GM12878 (cell line): ENCODE data around the gene OR1F1. TPM values are rescaled to one million over a fixed set of nuclear protein-coding genes. Genes with fewer than 3 reads are reported as not detected.

Experiments used
- ATAC-seq: fragments of 200-7000 bp; cut with Tn5 transposase; 3 replicates; pipeline ENCODE4 v1.9.1; 2020; ENCODE audit warnings: mild to moderate bottlenecking, moderate library complexity
- BruUV-seq: library from RNA; stranded (reverse); fragments of 400-500 nt; replicated peaks from 2 replicates; lab custom pipeline; 2021; lab: Mats Ljungman, UMichigan
- CTCF ChIA-PET: fragments of 300-600 bp; sonication (Branson Sonifier 250); formaldehyde crosslinking; extraction: SDS; loops from one replicate; lab custom pipeline; 2021; ENCODE audit warnings: inconsistent platforms; lab: Yijun Ruan, JAX
- POLR2A ChIA-PET: fragments of 350-600 bp; formaldehyde crosslinking; extraction: SDS; loops from one replicate; lab custom pipeline; 2021; ENCODE audit warnings: inconsistent platforms; lab: Charles Lee
- RAD21 ChIA-PET: fragments of 300-600 bp; sonication (Branson Sonifier 250); formaldehyde crosslinking; loops from one replicate; lab custom pipeline; 2023; ENCODE audit warnings: antibody characterized with exemption; ENCODE audit not compliant: unreplicated experiment; lab: Charles Lee
- SMC1A ChIA-PET: fragments of 300-600 bp; sonication (Branson Sonifier 250); formaldehyde crosslinking; loops from one replicate; lab custom pipeline; 2023; ENCODE audit not compliant: unreplicated experiment, uncharacterized antibody; lab: Charles Lee
- DNase-seq: peaks from one replicate; pipeline ENCODE4 v3.0.0-alpha.2; 2011; ENCODE audit warnings: low read depth, low spot score
- FAIRE-seq: peaks from 3 replicates; lab custom pipeline; 2011; peaks lifted over from hg19 to GRCh38; lab: Jason Lieb, UNC
- H2AFZ ChIP-seq: 2 replicates; pipeline ENCODE4 v1.6.0; 2011; ENCODE audit warnings: low read depth, low read length, control low read depth; ENCODE audit not compliant: control insufficient read depth
- H3K27ac ChIP-seq: 2 replicates; pipeline ENCODE4 v1.5.1; 2011; ENCODE audit warnings: control low read depth; ENCODE audit not compliant: control insufficient read depth, insufficient read depth
- H3K27me3 ChIP-seq, 2 experiments: replicated peaks in 1 of 2; 2 replicates each; pipeline versions ENCODE4 v1.6.0 to v1.6.1; 2011; ENCODE audit warnings: low read length in 1 of 2; ENCODE audit not compliant: control insufficient read depth in 2 of 2, insufficient read depth in 2 of 2
- H3K36me3 ChIP-seq, 2 experiments: 2 replicates each; pipeline ENCODE4 v1.5.1; 2011; ENCODE audit warnings: low read length in 1 of 2; ENCODE audit not compliant: control insufficient read depth in 2 of 2, insufficient read depth in 2 of 2
- H3K4me1 ChIP-seq: 2 replicates; pipeline ENCODE4 v1.6.1; 2011; ENCODE audit warnings: mild to moderate bottlenecking, low read length, moderate library complexity, mixed read lengths; ENCODE audit not compliant: control insufficient read depth, insufficient read depth
- H3K4me2 ChIP-seq: 2 replicates; pipeline ENCODE4 v1.6.0; 2011; ENCODE audit warnings: control low read depth; ENCODE audit not compliant: control insufficient read depth, insufficient read depth
- H3K4me3 ChIP-seq: fragments of 200-600 bp; sonication (generic); 2 replicates; pipeline ENCODE4 v1.5.1; 2016
- H3K79me2 ChIP-seq: 2 replicates; pipeline ENCODE4 v1.6.0; 2011; ENCODE audit warnings: low read length; ENCODE audit not compliant: control insufficient read depth, insufficient read depth
- H3K9ac ChIP-seq: 2 replicates; pipeline ENCODE4 v1.8.0; 2011; ENCODE audit warnings: low read length, control low read depth, mixed read lengths; ENCODE audit not compliant: control insufficient read depth, insufficient read depth
- H3K9me3 ChIP-seq: replicated peaks from 3 replicates; pipeline ENCODE4 v1.5.1; 2011; ENCODE audit warnings: mild to moderate bottlenecking, low read length; ENCODE audit not compliant: control insufficient read depth, insufficient read depth
- H4K20me1 ChIP-seq: 2 replicates; pipeline ENCODE4 v1.6.0; 2011; ENCODE audit not compliant: control insufficient read depth, insufficient read depth
- BHLHE40 ChIP-seq, 2 experiments: fragments of 450-650 bp in 1 of 2; IDR thresholded peaks; 2 replicates each; pipeline ENCODE4 v1.6.1; 2011 to 2017; ENCODE audit warnings: low read depth in 2 of 2, borderline replicate concordance in 1 of 2, improper control_type of control experiment in 1 of 2, low read length in 1 of 2, mild to moderate bottlenecking in 1 of 2
- BMI1 ChIP-seq: fragments of 450-650 bp; IDR thresholded peaks from 2 replicates; pipeline ENCODE4 v1.6.1; 2016; ENCODE audit warnings: mild to moderate bottlenecking, moderate library complexity, borderline replicate concordance
- CBX3 ChIP-seq: fragments of 200-600 bp; sonication (generic); IDR thresholded peaks from 2 replicates; pipeline ENCODE4 v1.6.1; 2016; ENCODE audit warnings: low read depth, borderline replicate concordance
- CHD1 ChIP-seq: IDR thresholded peaks from 2 replicates; pipeline ENCODE4 v1.6.1; 2012; ENCODE audit warnings: low read depth, low read length, improper control_type of control experiment
- CREM ChIP-seq: IDR thresholded peaks from 2 replicates; pipeline ENCODE4 v1.6.1; 2014; ENCODE audit warnings: antibody characterized with exemption, low read depth
- E2F8 ChIP-seq: fragments of 450-650 bp; IDR thresholded peaks from 2 replicates; pipeline ENCODE4 v1.6.1; 2018; ENCODE audit warnings: mild to moderate bottlenecking, low read depth, moderate library complexity; ENCODE audit not compliant: partially characterized antibody
- EP300 ChIP-seq, 2 experiments: fragments of 150-350 bp in 1 of 2; IDR thresholded peaks; 2 replicates each; pipeline ENCODE4 v1.6.1; 2011 to 2012; ENCODE audit warnings: low read depth in 2 of 2, low read length in 2 of 2, borderline replicate concordance in 1 of 2, improper control_type of control experiment in 1 of 2, inconsistent platforms in 1 of 2; ENCODE audit not compliant: control insufficient read depth in 1 of 2
- ESRRA ChIP-seq: IDR thresholded peaks from 2 replicates; pipeline ENCODE4 v1.6.1; 2012; ENCODE audit warnings: mild to moderate bottlenecking, low read length, improper control_type of control experiment
- HDAC6 ChIP-seq: fragments of 200-600 bp; sonication (generic); IDR thresholded peaks from one replicate; pipeline ENCODE4 v1.8.0; 2017; ENCODE audit warnings: antibody characterized with exemption; ENCODE audit not compliant: unreplicated experiment
- JUND ChIP-seq: IDR thresholded peaks from 2 replicates; pipeline ENCODE4 v1.6.1; 2012; ENCODE audit warnings: low read depth, mild to moderate bottlenecking, low read length, improper control_type of control experiment, moderate library complexity
- MTA2 ChIP-seq: fragments of 450-650 bp; IDR thresholded peaks from 2 replicates; pipeline ENCODE4 v1.6.1; 2016; ENCODE audit warnings: low read depth, mild to moderate bottlenecking, moderate library complexity
- NR2C1 ChIP-seq: fragments of 450-650 bp; IDR thresholded peaks from 2 replicates; pipeline ENCODE4 v1.6.1; 2017; ENCODE audit warnings: antibody characterized with exemption, mild to moderate bottlenecking, moderate library complexity
- SMAD5 ChIP-seq: IDR thresholded peaks from 2 replicates; pipeline ENCODE4 v1.6.1; 2016; ENCODE audit warnings: antibody characterized with exemption, low read depth
- SREBF2 ChIP-seq: IDR thresholded peaks from 2 replicates; pipeline ENCODE4 v1.6.1; 2012; ENCODE audit warnings: mild to moderate bottlenecking, low read length
- ZBTB11 ChIP-seq: fragments of 450-650 bp; formaldehyde crosslinking; IDR thresholded peaks from 2 replicates; pipeline ENCODE4 v1.5.0; 2022; ENCODE audit warnings: mild to moderate bottlenecking, missing genetic modification characterization
- WGBS: methylation state at CpG from one replicate; pipeline ENCODE4 v1.1.6; 2016; ENCODE audit warnings: low lambda C conversion rate; ENCODE audit not compliant: insufficient replicate concordance, insufficient coverage; ENCODE audit errors: missing lambda C conversion rate; 5-methylcytosine and 5-hydroxymethylcytosine counted together
- in situ Hi-C: fragments of 300-500 bp; cut with MboI; formaldehyde crosslinking; loops from 9 replicates; pipeline ENCODE4 v1.14.3; 2018; ENCODE audit warnings: mixed read lengths
- intact Hi-C: fragments of 100-400 bp; cut with micrococcal nuclease; formaldehyde crosslinking; loops from one replicate; pipeline ENCODE4 v1.14.2; 2022; ENCODE audit not compliant: unreplicated experiment
- polyA plus RNA-seq, 11 experiments: library from polyadenylated mRNA; depleted of rRNA in 4 of 11; unstranded in 6 of 11; stranded (reverse) in 5 of 11; fragments of >200 nt; fragmentation: Nextera tagmentation in 4 of 11; fragmentation: Illumina TruSeq in 1 of 11; extraction: Ambion mirVana in 4 of 11; extraction: Trizol in 1 of 11; gene quantifications; 1 replicate in 1 of 11; 2 replicates in 10 of 11; pipeline versions ENCODE4 v1.2.1 to v1.2.3, GENCODE V29; 2011 to 2016; ENCODE audit warnings: inconsistent platforms in 2 of 11, missing spikeins in 2 of 11, low read depth in 1 of 11
- total RNA-seq, 4 experiments: library from RNA; depleted of rRNA in 3 of 4; stranded (reverse); fragments of >200 nt in 3 of 4; fragmentation: Illumina TruSeq in 1 of 4; extraction: Trizol in 1 of 4; gene quantifications; 2 replicates each; pipeline versions ENCODE4 v1.2.1 to v1.2.3, GENCODE V29; 2013 to 2021

Gene OR1F1
- total and polyA plus RNA-seq, 10 of the 15 experiments (the other 5 are each of a cell fraction or from before 2014, with no cell fraction given), result 0.10 to 0.14 (median 0.12) TPM; not detected in 7

GRCh38 chr16:3158510-3159314, 29.3 kb upstream of the OR1F1 start (continued):
- TF ChIP-seq CHD1 (no peak), SMAD5 (no peak), JUND (no peak), ESRRA (no peak), E2F8 (no peak)

DNA sequence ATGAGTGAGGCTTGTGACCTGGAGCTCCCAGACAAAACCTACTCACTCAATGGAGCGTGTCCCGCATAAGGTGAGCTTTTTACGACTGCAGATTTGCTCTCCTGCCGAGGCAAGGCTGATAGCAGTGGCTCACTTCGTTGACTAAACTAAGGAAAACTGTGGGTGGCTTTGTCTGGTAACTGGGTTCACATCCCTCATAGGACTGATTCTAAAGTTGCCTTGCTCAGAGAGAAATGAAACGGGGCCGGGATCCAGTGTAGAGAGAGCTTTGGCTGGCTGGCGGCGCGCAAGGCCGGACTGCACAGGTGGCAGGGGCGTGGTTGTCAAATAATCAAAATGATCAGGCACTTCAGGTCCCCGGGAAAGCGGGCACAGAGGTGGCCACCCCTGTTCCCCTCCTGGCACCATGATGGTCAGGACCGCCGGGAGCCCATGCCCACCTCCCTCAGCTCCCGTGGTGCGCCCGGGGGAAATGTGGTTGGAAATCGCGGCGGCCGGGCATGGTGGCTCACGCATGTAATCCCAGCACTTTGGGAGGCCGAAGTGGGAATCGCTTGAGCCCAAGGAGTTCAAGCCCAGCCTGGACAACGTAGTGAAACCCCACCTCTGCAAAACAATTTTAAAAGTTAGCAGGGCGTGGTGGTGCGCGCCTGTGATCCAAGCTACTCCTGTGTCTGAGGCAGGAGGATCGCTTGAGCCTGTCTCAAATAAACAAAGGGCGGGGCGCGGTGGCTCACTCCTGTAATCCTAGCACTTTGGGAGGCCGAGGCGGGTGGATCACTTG, 26.6 kb upstream of the OR1F1 start:
- Histone ChIP-seq H2AFZ (no peak overlapping the region), H3K4me3 (no peak overlapping the region), H3K9me3 (no peaks in the 10 kb centered on the region; the same call in 2 of the 3 replicates), H3K9ac (no peak overlapping the region), H3K4me1 (peaks cover 17% of the 10 kb centered on the region), H3K36me3 (no peaks in the 10 kb centered on the region), H3K27ac (no peak overlapping the region), H4K20me1 (no peaks in the 10 kb centered on the region), H3K27me3 (peaks cover 0 to 2% of the 10 kb centered on the region in 2 experiments; a peak in 1 of 4 replicates), H3K79me2 (no peaks in the 10 kb centered on the region), H3K4me2 (no peak overlapping the region)
- CTCF ChIA-PET, result interaction anchor here (1.1 to 1.3 kb wide), 2 partner anchors 103 to 134 kb away, joined by 4 read pairs; no protein-coding TSS in a partner anchor
- RAD21 ChIA-PET, result no interaction called here
- FAIRE-seq (no peak), DNase-seq (no peak), ATAC-seq (no peak)
- BruUV-seq, result no TSS peak
- SMC1A ChIA-PET, result no interaction called here
- intact Hi-C loops (no loop called here), in situ Hi-C loops (no loop called here)
- POLR2A ChIA-PET, result interaction anchor here (0.7 kb wide), 1 partner anchor 58 kb away, joined by 4 read pairs; no protein-coding TSS in a partner anchor
- 64% methylated on average over 35 of the region's 36 CpGs for WGBS
- TF ChIP-seq NR2C1 (no peak), EP300 (IDR thresholded peaks at IDR 0.05; ENCODE audit: borderline replicate concordance in 1 of 2, control insufficient read depth in 1 of 2, low read depth in 2 of 2, low read length in 2 of 2) (no peak), HDAC6 (no peak), BHLHE40 (IDR thresholded peaks at IDR 0.05; ENCODE audit: borderline replicate concordance in 1 of 2, low read depth in 2 of 2, low read length in 1 of 2) (no peak), BMI1 (no peak), CREM (no peak), CBX3 (no peak), ZBTB11 (CRISPR knock-in tag) (no peak), SREBF2 (no peak), MTA2 (no peak)
